Activated CD4-positive, alpha-beta T cell treated with anti-CD3 and anti-CD28 coated beads, Interleukin-2, amount 10 ng/mL, durations not matched to agents 7 days and 5 days (primary cell): ENCODE measurements around the gene ZFYVE9. TPM values are rescaled to one million over a fixed set of nuclear protein-coding genes. Genes with fewer than 3 reads are reported as not detected.

Experiments
- CTCF ChIA-PET: fragments of 350-600 bp; sonication (Branson Sonifier 250); formaldehyde crosslinking; loops from one replicate; lab custom pipeline; 2021; ENCODE audit warnings: antibody characterized with exemption; lab: Charles Lee
- POLR2A ChIA-PET: fragments of 350-600 bp; sonication (Branson Sonifier 250); formaldehyde crosslinking; loops from one replicate; lab custom pipeline; 2021; ENCODE audit warnings: antibody characterized with exemption; lab: Charles Lee
- DNase-seq: peaks from one replicate; pipeline ENCODE4 v3.0.0-alpha.2; 2020
- H3K27ac Mint-ChIP-seq: one replicate; pipeline ENCODE4 v1.8.0; 2021; ENCODE audit warnings: mild to moderate bottlenecking, moderate library complexity, mixed read lengths
- H3K27me3 Mint-ChIP-seq: one replicate; pipeline ENCODE4 v1.8.0; 2021; ENCODE audit warnings: mixed read lengths
- H3K36me3 Mint-ChIP-seq: one replicate; pipeline ENCODE4 v1.8.0; 2021; ENCODE audit warnings: low read depth, mixed read lengths
- H3K4me1 Mint-ChIP-seq: one replicate; pipeline ENCODE4 v1.8.0; 2021; ENCODE audit warnings: mixed read lengths
- H3K4me3 Mint-ChIP-seq: one replicate; pipeline ENCODE4 v1.8.0; 2021; ENCODE audit warnings: mild to moderate bottlenecking, moderate library complexity, mixed read lengths
- H3K9me3 Mint-ChIP-seq: one replicate; pipeline ENCODE4 v1.8.0; 2021; ENCODE audit warnings: mixed read lengths
- total RNA-seq, 2 experiments: library from RNA; stranded (reverse); gene quantifications; one replicate each; pipeline ENCODE4 v1.2.3, GENCODE V29; 2021

Gene ZFYVE9
- total RNA-seq, 2 experiments from 2014 or later = 1.5 to 1.6 TPM

DNA sequence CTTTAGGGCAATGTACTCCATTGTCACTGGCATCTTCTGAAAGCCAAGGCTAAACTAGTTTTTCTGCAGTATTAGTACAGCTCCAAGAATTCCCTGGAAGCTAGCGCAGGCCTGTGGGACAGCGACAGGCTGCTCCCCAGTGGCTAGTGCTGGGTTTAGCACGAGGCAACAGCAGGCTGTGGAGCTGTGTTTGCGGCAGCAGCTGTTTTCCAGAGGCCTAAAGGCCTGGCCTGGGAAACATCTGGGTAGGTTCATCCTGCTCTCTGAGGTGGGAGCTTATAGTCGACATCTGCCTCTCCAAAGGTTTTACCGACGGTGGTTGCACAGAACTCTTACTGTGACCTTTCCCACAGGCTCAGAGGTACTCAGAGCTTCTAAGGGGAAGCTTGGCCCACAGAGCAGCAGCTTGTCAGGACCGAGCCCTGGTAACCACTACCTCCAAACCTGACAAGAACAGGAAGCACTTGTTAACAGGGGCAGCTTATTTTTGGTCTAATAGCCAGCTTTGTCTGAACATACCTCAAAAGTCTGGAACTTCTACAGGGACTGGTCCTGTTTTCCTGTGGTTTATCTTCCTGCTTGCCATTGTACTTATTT is 206.9 kb downstream of the ZFYVE9 start:
- Mint-ChIP-seq H3K36me3 (peaks cover 14% of the 10 kb centered on the region), H3K27me3 (no peaks in the 10 kb centered on the region), H3K4me1 (no peaks in the 10 kb centered on the region), H3K4me3 (no peak overlapping the region), H3K27ac (no peak overlapping the region), H3K9me3 (no peaks in the 10 kb centered on the region)
- ChIA-PET CTCF (interaction anchor here (0.6 to 1.4 kb wide), 2 partner anchors 9 to 568 kb away, joined by 3 read pairs; no protein-coding TSS in a partner anchor), POLR2A (interaction anchor here (0.8 kb wide), 1 partner anchor 52 kb away, joined by 7 read pairs; no protein-coding TSS in a partner anchor)
- no peak for DNase-seq

DNA sequence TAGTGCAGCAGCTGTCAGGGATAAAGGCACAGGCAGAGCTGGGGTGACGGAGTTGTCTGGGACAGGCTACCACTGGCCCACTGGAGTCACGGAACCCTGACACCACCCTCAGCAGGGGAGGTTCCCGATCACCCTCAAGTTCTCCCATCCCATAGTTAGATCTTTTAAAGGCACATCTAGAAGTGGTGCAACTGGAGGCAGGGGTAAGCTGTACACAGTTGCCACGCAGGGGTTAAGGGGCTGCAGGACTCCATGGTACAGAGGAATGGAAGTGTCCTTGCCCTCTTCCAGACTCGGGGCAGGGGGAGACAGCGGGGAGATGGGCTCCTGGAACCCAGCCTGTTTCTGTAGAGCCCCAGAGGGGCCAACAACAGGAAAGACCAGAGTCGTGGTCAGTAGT is 210.8 kb downstream of the ZFYVE9 start:
- Mint-ChIP-seq H3K27ac (no peak overlapping the region), H3K9me3 (no peaks in the 10 kb centered on the region), H3K4me3 (no peak overlapping the region), H3K27me3 (no peaks in the 10 kb centered on the region), H3K4me1 (no peaks in the 10 kb centered on the region), H3K36me3 (peaks cover 48% of the 10 kb centered on the region)
- DNase-seq = no peak
- CTCF ChIA-PET = no interaction called here
- POLR2A ChIA-PET = no interaction called here

DNA sequence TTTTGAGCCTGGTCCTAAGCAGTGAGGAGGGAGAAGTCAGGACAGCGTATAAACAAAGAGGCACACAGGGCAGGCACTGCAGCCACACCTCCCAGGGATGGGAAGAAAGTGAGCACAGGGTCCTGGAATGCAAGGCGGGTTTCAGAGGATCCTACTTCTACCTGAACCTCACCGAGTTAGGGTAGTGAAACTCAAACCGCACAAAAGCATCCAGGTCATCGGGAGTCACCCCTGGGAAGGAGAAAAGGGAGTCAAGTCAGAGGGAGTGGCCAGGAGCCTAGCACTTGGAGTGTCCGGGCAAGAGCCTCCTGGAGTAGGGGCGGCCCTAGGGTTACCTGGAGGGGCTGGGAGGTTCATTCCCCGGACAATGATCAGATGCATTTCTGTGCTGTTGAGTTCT is 213.5 kb downstream of the ZFYVE9 start:
- H3K36me3 Mint-ChIP-seq = peaks cover 67% of the 10 kb centered on the region
- DNase-seq = no peak
- CTCF ChIA-PET = no interaction called here

DNA sequence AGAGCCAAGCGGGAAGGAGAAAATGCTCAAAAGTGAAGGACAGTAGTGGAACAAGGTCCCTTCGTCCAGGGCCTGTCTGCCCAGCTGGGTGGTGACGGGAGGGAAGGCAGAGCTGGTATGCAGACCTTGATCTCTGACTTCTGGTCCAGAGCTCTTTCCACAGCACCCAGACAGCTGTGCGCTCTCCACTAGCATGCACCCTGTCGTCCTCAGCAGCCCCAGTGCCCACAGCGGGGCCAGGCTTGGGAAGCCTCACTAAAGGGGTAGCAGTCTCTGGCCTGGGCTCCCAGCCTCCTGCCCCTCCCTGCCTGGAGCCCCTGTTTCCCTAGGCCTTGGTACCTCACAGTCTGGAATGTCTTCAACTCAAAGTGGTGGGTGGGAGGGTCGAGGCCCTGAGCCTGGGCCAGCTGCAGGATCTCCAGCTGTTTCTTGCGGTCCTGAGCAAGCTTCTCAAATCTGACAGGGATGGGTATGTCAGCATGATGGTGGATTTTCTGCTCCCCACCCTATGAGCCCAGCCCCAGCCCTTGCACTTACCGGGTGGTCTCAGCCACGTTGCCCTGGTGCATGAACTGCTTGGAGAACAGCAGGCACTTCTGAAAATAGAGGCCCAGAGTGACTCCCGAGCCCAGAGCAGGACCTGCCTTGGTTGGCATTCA is 214.1 kb downstream of the ZFYVE9 start:
- Mint-ChIP-seq H3K4me3 (no peak overlapping the region), H3K27ac (no peak overlapping the region), H3K4me1 (peaks cover 2% of the 10 kb centered on the region), H3K27me3 (no peaks in the 10 kb centered on the region), H3K9me3 (no peaks in the 10 kb centered on the region), H3K36me3 (peaks cover 70% of the 10 kb centered on the region)
- no peak for DNase-seq
- ChIA-PET POLR2A (interaction anchor here (0.7 kb wide), 1 partner anchor 48 kb away, joined by 3 read pairs; the partner anchor contains the start of gene ORC1), CTCF (no interaction called here)

More for the DNA sequence above, 213.5 kb downstream of the ZFYVE9 start:
- Mint-ChIP-seq H3K4me1 (peaks cover 2% of the 10 kb centered on the region), H3K27ac (no peak overlapping the region), H3K4me3 (no peak overlapping the region), H3K9me3 (no peaks in the 10 kb centered on the region), H3K27me3 (no peaks in the 10 kb centered on the region)
- POLR2A ChIA-PET = interaction anchor here (0.7 kb wide), 1 partner anchor 49 kb away, joined by 3 read pairs; the partner anchor contains the start of gene ORC1

DNA sequence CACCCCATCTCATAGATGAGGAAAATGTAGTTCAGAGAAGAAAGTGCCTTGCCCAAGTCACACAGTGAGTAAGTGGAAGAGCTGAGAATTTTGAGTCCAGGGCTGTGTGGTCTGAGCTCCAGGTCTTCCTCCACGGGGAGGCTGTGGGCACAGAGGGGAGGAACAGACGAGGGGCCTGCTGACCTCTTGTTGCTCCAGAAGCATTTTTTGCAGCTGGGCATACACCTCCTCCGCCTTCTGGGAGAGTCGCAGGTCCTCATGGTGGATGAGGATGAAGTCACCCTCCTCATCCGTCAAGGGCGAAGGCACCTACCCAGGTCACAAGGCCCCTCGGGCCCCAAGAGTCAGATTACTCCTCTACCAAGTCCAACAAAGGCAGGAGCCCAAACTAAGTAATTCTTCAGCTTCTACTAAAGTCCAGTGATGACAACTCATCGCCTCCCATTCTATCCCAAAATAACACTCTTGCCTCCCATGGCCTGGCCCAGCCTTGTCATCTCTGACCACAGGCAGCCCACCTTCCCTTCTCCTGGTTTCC is 215.0 kb downstream of the ZFYVE9 start:
- Mint-ChIP-seq H3K4me1 (peaks cover 7% of the 10 kb centered on the region), H3K4me3 (no peak overlapping the region), H3K27ac (no peak overlapping the region), H3K27me3 (no peaks in the 10 kb centered on the region), H3K9me3 (no peaks in the 10 kb centered on the region), H3K36me3 (peaks cover 77% of the 10 kb centered on the region)
- DNase-seq = no peak
- ChIA-PET POLR2A (no interaction called here), CTCF (no interaction called here)

DNA sequence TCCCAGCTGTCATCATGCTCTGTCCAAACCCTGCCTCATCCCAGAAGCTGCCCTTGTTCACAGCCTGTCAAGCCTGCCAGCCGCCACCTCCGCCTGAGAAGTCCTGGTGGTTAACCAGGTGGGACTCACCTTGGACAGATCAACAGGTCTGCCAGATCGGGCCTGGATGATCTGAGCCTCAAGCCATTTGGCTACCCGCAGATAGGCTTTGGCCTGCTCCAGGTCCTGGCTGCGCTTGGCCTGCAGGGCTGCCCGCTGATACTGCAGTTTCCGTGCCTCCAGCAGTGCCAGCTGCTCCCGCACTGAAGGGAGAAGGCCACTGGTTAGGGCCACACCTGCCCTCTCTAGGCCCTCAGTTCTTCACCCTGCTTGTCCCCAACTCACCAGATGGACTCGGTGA is 215.5 kb downstream of the ZFYVE9 start:
- no peak overlapping the region for H3K4me3 Mint-ChIP-seq
- POLR2A ChIA-PET = no interaction called here

DNA sequence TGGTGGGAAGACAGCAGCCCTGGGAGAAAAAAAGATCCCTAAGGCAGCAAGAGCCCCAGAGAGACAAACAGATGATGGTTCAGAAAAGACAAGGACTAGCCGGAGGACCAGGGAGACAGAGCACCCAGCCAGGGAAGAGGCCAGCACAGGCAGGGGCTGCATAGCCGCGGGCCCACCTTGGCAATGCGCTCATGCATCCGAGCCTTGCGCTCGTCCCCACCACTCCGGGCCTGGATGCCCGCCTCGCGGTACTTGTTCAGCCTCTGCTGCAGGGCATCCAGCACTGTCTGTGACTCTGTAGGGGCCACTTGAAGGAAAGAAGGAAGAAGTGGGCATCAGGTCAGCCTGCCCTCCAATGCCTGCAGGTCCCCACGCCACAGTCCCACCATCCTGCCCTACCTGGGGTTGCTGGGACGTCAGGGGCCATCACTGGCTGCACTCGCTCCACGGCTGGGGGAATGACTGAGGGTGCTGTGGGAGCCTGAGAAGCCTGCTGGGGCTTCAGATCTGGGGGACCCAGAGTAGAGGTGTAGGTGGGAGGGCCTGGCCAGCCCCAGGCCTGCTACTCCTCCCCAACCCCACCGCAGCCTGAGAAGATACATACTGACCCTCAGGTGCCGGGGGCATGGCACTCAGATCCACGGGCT is 217.1 kb downstream of the ZFYVE9 start:
- no peaks in the 10 kb centered on the region for H3K9me3 Mint-ChIP-seq
- peaks cover 77% of the 10 kb centered on the region for H3K36me3 Mint-ChIP-seq
- CTCF ChIA-PET = no interaction called here
- H3K27me3 Mint-ChIP-seq = no peaks in the 10 kb centered on the region
- no peak for DNase-seq
- POLR2A ChIA-PET = no interaction called here
- H3K4me1 Mint-ChIP-seq = peaks cover 17% of the 10 kb centered on the region
- H3K4me3 Mint-ChIP-seq = no peak overlapping the region
- H3K27ac Mint-ChIP-seq = peak overlapping the region; percentile 46

More for the DNA sequence above, 215.5 kb downstream of the ZFYVE9 start:
- H3K27me3 Mint-ChIP-seq = no peaks in the 10 kb centered on the region
- CTCF ChIA-PET = no interaction called here
- DNase-seq = no peak
- H3K27ac Mint-ChIP-seq = no peak overlapping the region
- H3K4me1 Mint-ChIP-seq = peaks cover 8% of the 10 kb centered on the region
- H3K36me3 Mint-ChIP-seq = peaks cover 78% of the 10 kb centered on the region
- H3K9me3 Mint-ChIP-seq = no peaks in the 10 kb centered on the region

DNA sequence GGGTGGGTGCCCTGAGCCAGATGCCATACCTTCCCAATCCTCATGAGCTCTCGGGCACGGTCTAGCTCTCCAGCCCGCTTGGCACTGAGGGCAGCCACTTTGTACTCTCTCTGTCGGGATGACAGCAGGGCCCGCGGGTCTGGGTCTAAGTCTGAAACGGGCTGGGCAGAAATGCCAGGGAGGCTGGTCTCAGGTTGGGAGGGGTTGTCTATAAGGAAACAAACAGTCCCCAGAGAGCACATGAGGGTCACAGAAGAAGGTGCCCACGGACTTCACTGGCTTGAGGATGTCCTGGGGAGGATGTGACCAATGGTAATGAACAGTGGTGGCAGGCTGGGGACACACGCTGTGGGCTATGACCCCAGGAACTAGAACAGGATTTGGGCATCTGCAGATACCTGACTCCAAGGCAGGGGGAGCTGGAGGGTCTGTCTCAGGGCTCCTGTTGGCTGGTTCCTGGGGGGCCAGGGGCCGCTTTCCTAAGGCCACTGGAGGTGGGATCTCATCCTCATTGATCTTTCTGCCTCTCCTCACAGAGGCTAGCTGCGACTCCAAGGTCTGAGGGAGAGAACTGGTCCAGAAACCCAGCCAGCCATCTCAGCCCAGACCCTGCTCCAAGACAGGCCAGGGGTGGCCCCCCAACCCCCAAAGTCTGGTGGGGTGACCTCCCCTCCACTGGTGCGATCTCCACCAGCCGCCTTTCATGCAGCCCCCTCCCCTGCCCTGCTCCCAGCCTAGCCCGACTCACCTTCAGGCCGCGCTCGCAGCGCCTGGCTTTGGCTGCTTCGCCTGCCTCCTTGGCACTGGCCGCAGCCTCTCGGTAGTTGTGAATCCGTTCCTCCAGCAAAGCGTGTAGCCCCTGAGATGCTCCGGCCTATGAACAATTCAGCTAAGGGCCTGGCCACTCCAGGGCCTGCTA is 218.0 kb downstream of the ZFYVE9 start:
- POLR2A ChIA-PET = no interaction called here
- peak overlapping the region; percentile 41 for H3K27ac Mint-ChIP-seq
- H3K4me1 Mint-ChIP-seq = peaks cover 25% of the 10 kb centered on the region
- no peaks in the 10 kb centered on the region for H3K9me3 Mint-ChIP-seq
- CTCF ChIA-PET = no interaction called here
- H3K27me3 Mint-ChIP-seq = no peaks in the 10 kb centered on the region
- H3K4me3 Mint-ChIP-seq = no peak overlapping the region
- no peak for DNase-seq
- peaks cover 71% of the 10 kb centered on the region for H3K36me3 Mint-ChIP-seq

DNA sequence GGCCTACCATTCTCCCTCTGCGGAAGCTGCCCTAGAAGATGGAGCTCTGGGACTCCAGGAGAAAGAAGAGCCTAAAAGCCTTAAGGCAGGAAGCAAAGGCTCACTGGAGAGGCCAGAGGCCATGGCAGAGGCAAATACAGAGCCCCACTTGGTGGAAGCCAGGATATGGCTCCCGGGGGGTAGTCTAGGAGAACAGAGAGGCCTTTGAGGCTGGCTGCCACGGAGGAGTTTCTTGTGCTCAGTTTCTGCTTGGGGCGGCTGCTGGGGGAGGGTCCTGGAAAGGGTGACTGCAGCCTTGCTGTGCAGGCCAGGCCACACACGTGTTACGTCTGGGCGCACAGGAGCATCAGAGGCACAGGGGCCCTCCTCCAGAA is 218.7 kb downstream of the ZFYVE9 start:
- Mint-ChIP-seq H3K4me3 (no peak overlapping the region), H3K36me3 (peaks cover 67% of the 10 kb centered on the region), H3K9me3 (no peaks in the 10 kb centered on the region), H3K27ac (no peak overlapping the region), H3K27me3 (no peaks in the 10 kb centered on the region), H3K4me1 (peaks cover 31% of the 10 kb centered on the region)
- DNase-seq = no peak
- ChIA-PET CTCF (no interaction called here), POLR2A (no interaction called here)

DNA sequence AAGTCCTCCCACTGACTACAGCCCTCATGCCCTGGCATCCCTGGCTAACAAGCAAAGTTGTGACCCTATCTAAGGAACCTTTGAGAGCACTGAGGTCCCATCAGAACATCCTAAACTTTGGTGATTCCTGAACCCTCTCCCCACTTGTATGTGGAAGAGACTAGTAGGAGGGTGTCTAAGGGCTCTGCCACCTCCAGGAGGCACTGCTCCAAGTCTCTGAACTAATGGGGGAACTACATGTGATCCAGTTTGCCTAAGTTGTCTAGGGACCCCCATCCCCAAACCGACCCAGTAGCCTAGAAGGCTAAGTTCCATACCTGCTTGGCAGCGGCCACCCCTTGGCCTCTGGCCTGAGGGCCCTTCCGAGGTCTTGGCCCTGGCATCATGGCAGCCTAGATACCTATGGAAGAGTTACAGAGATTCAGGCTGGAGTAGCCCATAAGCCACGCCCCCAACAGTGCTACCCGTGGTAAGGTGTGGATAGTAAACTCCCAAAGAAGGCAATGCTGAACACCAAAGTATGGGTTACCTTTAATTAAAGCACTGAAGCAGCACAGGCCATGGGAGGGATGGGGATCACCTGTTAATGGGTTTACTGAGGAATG is 222.4 kb downstream of the ZFYVE9 start:
- peaks cover 37% of the 10 kb centered on the region for H3K36me3 Mint-ChIP-seq
- ChIA-PET POLR2A (no interaction called here), CTCF (interaction anchor here (2.5 kb wide), 1 partner anchor 40 kb away, joined by 9 read pairs; the partner anchor contains the start of genes ORC1 and PRPF38A)
- H3K4me1 Mint-ChIP-seq = peaks cover 52% of the 10 kb centered on the region
- peak; percentile 26 for DNase-seq
- H3K4me3 Mint-ChIP-seq = peak overlapping the region; percentile 92
- H3K27ac Mint-ChIP-seq = peak overlapping the region; percentile 98
- no peaks in the 10 kb centered on the region for H3K9me3 Mint-ChIP-seq
- H3K27me3 Mint-ChIP-seq = no peaks in the 10 kb centered on the region

DNA sequence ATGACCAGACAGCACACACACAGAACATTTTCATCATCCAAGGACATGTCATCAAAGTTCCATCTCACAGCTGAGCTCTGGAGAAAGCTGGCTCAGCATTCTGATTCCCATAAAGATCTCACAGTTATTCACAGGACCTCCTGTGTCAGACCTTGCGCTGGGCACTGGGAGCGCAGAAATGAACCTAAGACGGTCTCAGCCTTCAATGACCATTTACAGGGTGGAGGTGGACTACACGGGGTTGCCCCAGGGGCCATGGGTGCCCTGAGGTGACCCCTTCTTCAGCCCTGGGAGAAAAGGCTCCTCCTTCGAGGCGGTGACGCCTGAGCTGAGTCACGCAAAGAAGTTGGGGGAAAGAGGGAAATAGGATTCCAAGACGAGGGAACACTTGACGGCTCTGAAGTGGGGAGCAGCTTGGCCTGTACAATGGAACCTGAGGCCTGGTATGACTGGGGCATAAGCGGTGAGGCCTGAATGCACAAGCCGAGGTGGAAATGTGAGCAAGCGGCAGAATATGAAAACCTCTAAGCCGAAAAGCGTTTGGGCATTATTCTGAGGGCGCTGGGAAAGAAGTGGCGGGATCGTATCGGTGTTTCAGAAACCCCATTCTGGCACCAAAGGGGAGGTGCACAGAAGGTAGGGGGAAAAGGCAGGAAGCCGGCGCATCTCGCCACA is 223.3 kb downstream of the ZFYVE9 start:
- peak overlapping the region; percentile 98 for H3K27ac Mint-ChIP-seq
- H3K27me3 Mint-ChIP-seq = no peaks in the 10 kb centered on the region
- H3K4me3 Mint-ChIP-seq = peak overlapping the region; percentile 92
- H3K9me3 Mint-ChIP-seq = no peaks in the 10 kb centered on the region
- H3K4me1 Mint-ChIP-seq = peaks cover 53% of the 10 kb centered on the region
- H3K36me3 Mint-ChIP-seq = peaks cover 34% of the 10 kb centered on the region
- POLR2A ChIA-PET = interaction anchor here (0.6 kb wide), 3 partner anchors 186 to 309 kb away, joined by 3 read pairs; partner anchors contain the start of gene BTF3L4
- CTCF ChIA-PET = interaction anchor here (2.5 kb wide), 1 partner anchor 40 kb away, joined by 9 read pairs; the partner anchor contains the start of genes ORC1 and PRPF38A
- DNase-seq = peak; percentile 63
